K562 (cell line): ENCODE measurements around the gene PSMD9. TPM values are rescaled to one million over a fixed set of nuclear protein-coding genes. Genes with fewer than 3 reads are reported as not detected.

Source experiments
- ATF7 ChIP-seq: fragments of 450-650 bp; IDR thresholded peaks from 2 replicates; pipeline ENCODE4 v1.7.1; 2014; ENCODE audit warnings: mild to moderate bottlenecking, moderate library complexity
- CREB1 ChIP-seq, 2 experiments: sonication (generic) in 1 of 2; formaldehyde crosslinking in 1 of 2; IDR thresholded peaks; 2 replicates each; pipeline versions ENCODE4 v1.6.1 to v1.8.0; 2012 to 2022; ENCODE audit warnings: inconsistent platforms in 1 of 2, mild to moderate bottlenecking in 1 of 2, missing genetic modification reagents in 1 of 2, moderate library complexity in 1 of 2
- CTBP1 ChIP-seq: fragments of 450-650 bp; IDR thresholded peaks from 2 replicates; pipeline ENCODE4 v1.6.1; 2016; ENCODE audit warnings: borderline replicate concordance
- FOS ChIP-seq: IDR thresholded peaks from 3 replicates; pipeline ENCODE4 v1.6.1; 2011; ENCODE audit not compliant: insufficient read length; ENCODE audit errors: extremely low read depth
- FOSL1 ChIP-seq: fragments of 200-800 bp; sonication (Bioruptor generic); conservative IDR thresholded peaks from 2 replicates; pipeline ENCODE4 v1.6.1; 2016; ENCODE audit warnings: missing genetic modification characterization, missing compliant biosample characterization
- PHF20 ChIP-seq: fragments of 450-650 bp; IDR thresholded peaks from 2 replicates; pipeline ENCODE4 v1.6.1; 2018; ENCODE audit not compliant: partially characterized antibody
- PURB ChIP-seq: sonication (generic); formaldehyde crosslinking; IDR thresholded peaks from 2 replicates; pipeline ENCODE4 v1.9.0; 2021; ENCODE audit warnings: low read depth, mild to moderate bottlenecking, missing genetic modification reagents
- SIN3A ChIP-seq, 2 experiments: fragments of 150-350 bp in 1 of 2; IDR thresholded peaks; 2 replicates each; pipeline ENCODE4 v1.6.1; 2011 to 2016; ENCODE audit warnings: borderline replicate concordance in 2 of 2, low read depth in 2 of 2, low read length in 2 of 2, mild to moderate bottlenecking in 2 of 2, moderate library complexity in 2 of 2; ENCODE audit not compliant: control insufficient read depth in 1 of 2
- SIN3B ChIP-seq: fragments of 450-650 bp; IDR thresholded peaks from 2 replicates; pipeline ENCODE4 v1.6.1; 2017; ENCODE audit warnings: low read depth, mild to moderate bottlenecking, moderate library complexity
- SUPT5H ChIP-seq: fragments of 450-650 bp; IDR thresholded peaks from 2 replicates; pipeline ENCODE4 v1.6.1; 2016
- TAF1 ChIP-seq: IDR thresholded peaks from 2 replicates; pipeline ENCODE4 v1.6.1; 2011; ENCODE audit warnings: mild to moderate bottlenecking, low read length, moderate library complexity; ENCODE audit not compliant: insufficient read depth, control insufficient read depth, severe bottlenecking; ENCODE audit errors: extremely low read depth
- TRIM24 ChIP-seq, 2 experiments: fragments of 450-650 bp; IDR thresholded peaks; 2 replicates each; pipeline ENCODE4 v1.6.1; 2016
- ZKSCAN8 ChIP-seq: fragments of 200-800 bp; sonication (Bioruptor generic); IDR thresholded peaks from 2 replicates; pipeline ENCODE4 v1.6.1; 2016; ENCODE audit warnings: missing genetic modification characterization, missing compliant biosample characterization
- ZNF224 ChIP-seq: sonication (generic); formaldehyde crosslinking; IDR thresholded peaks from 2 replicates; pipeline ENCODE4 v1.8.0; 2022; ENCODE audit warnings: mild to moderate bottlenecking, missing genetic modification reagents
- ZNF239 ChIP-seq: fragments of 250-450 bp; sonication (Bioruptor Pico); IDR thresholded peaks from 2 replicates; pipeline ENCODE4 v1.4.0; 2020; ENCODE audit warnings: mild to moderate bottlenecking
- ZNF699 ChIP-seq: fragments of 250-450 bp; sonication (Bioruptor Pico); IDR thresholded peaks from 2 replicates; pipeline ENCODE4 v1.8.0; 2021; ENCODE audit warnings: mild to moderate bottlenecking, moderate library complexity; ENCODE audit not compliant: insufficient replicate concordance
- ZZZ3 ChIP-seq: fragments of 450-650 bp; IDR thresholded peaks from 2 replicates; pipeline ENCODE4 v1.6.1; 2016; ENCODE audit warnings: antibody characterized with exemption, mild to moderate bottlenecking, moderate library complexity
- polyA plus RNA-seq, 8 experiments: library from polyadenylated mRNA; depleted of rRNA in 4 of 8; stranded (reverse) in 5 of 8; unstranded in 3 of 8; fragments of >200 nt; fragmentation: Nextera tagmentation in 2 of 8; fragmentation: Illumina TruSeq in 1 of 8; extraction: Ambion mirVana in 2 of 8; extraction: Trizol in 1 of 8; gene quantifications; 2 replicates each; pipeline versions ENCODE4 v1.2.1 to v1.2.3, GENCODE V29; 2011 to 2014; ENCODE audit warnings: inconsistent platforms in 1 of 8, missing spikeins in 1 of 8
- total RNA-seq, 7 experiments: library from RNA; depleted of rRNA in 6 of 7; stranded (reverse); fragments of >200 nt in 6 of 7; fragmentation: Illumina TruSeq in 2 of 7; extraction: Trizol in 2 of 7; gene quantifications; 2 replicates each; pipeline versions ENCODE4 v1.2.1 to v1.2.3, GENCODE V29; 2011 to 2021; ENCODE audit warnings: low replicate concordance in 1 of 7
- TF ChIP-seq, protein P1 (sequence below): sonication (generic); formaldehyde crosslinking; IDR thresholded peaks from 2 replicates; pipeline ENCODE4 v1.8.1; 2023; ENCODE audit warnings: mild to moderate bottlenecking, missing genetic modification reagents, moderate library complexity
- TF ChIP-seq, protein P2 (sequence below), 2 experiments: fragments of 200-800 bp in 1 of 2; sonication (Bioruptor generic) in 1 of 2; sonication (generic) in 1 of 2; formaldehyde crosslinking in 1 of 2; IDR thresholded peaks in 1 of 2; conservative IDR thresholded peaks in 1 of 2; 2 replicates each; pipeline versions ENCODE4 v1.5.0 to v1.6.1; 2016 to 2020; ENCODE audit warnings: missing compliant biosample characterization in 1 of 2, missing genetic modification characterization in 1 of 2, missing genetic modification reagents in 1 of 2
- TF ChIP-seq, protein P3 (sequence below): fragments of 450-650 bp; IDR thresholded peaks from 2 replicates; pipeline ENCODE4 v1.6.1; 2016; ENCODE audit warnings: borderline replicate concordance
- TF ChIP-seq, protein P4 (sequence below): fragments of 250-450 bp; sonication (Bioruptor Pico); IDR thresholded peaks from 2 replicates; pipeline ENCODE4 v1.5.1; 2021; ENCODE audit warnings: mild to moderate bottlenecking

PSMD9 gene
- total and polyA plus RNA-seq, 9 of the 15 experiments (the other 6 are each of a cell fraction or from before 2014, with no cell fraction given) = 12.2 to 143 (median 61.3) TPM

DNA sequence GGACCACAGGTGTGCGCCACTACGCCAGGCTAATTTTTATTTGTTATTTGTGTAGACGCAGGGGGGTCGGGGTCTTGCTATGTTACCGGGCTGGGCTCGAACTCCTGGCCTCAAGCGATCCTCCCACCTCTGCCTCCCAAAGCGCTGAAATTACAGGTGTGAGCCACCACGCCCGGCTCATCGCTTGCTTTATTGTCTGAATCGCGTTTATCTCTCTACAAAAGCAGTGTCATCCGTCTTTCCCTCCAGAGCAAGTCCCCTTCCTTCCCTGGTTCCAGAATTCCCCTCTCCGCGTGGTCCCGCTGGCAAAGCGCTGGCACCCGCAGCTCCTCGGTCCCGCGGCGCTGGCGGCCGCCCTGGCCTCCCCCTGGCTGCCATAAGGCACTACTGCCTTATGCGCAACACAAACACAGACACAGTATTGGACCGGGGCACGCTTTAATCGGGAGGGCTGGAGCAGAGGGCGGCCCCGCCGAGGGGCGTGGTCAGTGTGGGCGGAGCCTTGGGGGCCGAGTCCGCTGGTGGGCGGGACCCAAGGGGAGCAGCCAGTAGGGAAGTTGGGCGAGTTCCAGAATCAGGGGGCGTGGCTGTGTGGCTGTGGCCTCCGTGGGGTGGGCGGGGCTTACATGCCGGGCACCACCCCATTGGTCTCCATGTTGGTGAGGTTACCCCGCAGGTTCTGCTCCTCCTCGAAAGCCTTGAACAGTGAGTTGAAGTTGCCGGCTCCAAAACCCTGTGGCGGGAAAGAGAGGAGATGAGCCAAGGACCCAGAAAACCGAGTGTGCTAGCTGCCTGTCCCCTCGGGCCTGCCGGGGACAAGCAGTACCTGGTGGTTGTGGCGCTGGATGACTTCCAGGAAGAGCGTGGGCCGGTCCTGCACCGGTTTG, 49.2 kb upstream of the PSMD9 start (continued):
- TF ChIP-seq TAF1 (peak; percentile 49), ZNF239 (CRISPR knock-in tag) (no peak), FOSL1 (tag) (no peak), SUPT5H (peak; percentile 83), ATF7 (peak; percentile 50), PHF20 (peak; percentile 31), ZZZ3 (no peak), ZNF224 (CRISPR knock-in tag) (no peak), FOS (no peak), ZKSCAN8 (CRISPR knock-in tag) (0 out of 2 replicates have a peak, but pooled peaks have one; percentile 13), SIN3A (IDR thresholded peaks at IDR 0.05; ENCODE audit: borderline replicate concordance in 2 of 2, control insufficient read depth in 1 of 2, low read depth in 2 of 2, low read length in 2 of 2) (peak; percentile 42 to 65; a peak in 1 of 4 replicates), PURB (no peak), ZNF699 (no peak), CREB1 (IDR thresholded peaks at IDR 0.05) (peak; percentile 38; the same call in 1 of the 2 replicates), CREB1 (CRISPR knock-in tag; IDR thresholded peaks at IDR 0.05) (peak; percentile 63; the same call in 1 of the 2 replicates), SIN3B (no peak), TRIM24 (IDR thresholded peaks at IDR 0.05) (no peak), CTBP1 (peak; percentile 67; the same call in 1 of the 2 replicates)
- TF ChIP-seq, protein P1, sequence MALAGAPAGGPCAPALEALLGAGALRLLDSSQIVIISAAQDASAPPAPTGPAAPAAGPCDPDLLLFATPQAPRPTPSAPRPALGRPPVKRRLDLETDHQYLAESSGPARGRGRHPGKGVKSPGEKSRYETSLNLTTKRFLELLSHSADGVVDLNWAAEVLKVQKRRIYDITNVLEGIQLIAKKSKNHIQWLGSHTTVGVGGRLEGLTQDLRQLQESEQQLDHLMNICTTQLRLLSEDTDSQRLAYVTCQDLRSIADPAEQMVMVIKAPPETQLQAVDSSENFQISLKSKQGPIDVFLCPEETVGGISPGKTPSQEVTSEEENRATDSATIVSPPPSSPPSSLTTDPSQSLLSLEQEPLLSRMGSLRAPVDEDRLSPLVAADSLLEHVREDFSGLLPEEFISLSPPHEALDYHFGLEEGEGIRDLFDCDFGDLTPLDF (CRISPR knock-in tag) = 0 out of 2 replicates have a peak, but pooled peaks have one; percentile 14
- TF ChIP-seq, protein P2, sequence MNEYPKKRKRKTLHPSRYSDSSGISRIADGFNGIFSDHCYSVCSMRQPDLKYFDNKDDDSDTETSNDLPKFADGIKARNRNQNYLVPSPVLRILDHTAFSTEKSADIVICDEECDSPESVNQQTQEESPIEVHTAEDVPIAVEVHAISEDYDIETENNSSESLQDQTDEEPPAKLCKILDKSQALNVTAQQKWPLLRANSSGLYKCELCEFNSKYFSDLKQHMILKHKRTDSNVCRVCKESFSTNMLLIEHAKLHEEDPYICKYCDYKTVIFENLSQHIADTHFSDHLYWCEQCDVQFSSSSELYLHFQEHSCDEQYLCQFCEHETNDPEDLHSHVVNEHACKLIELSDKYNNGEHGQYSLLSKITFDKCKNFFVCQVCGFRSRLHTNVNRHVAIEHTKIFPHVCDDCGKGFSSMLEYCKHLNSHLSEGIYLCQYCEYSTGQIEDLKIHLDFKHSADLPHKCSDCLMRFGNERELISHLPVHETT (CRISPR knock-in tag; conservative IDR thresholded peaks at IDR 0.05 in 1 of 2, IDR thresholded peaks at IDR 0.05 in 1 of 2) = no peak
- TF ChIP-seq, protein P3, sequence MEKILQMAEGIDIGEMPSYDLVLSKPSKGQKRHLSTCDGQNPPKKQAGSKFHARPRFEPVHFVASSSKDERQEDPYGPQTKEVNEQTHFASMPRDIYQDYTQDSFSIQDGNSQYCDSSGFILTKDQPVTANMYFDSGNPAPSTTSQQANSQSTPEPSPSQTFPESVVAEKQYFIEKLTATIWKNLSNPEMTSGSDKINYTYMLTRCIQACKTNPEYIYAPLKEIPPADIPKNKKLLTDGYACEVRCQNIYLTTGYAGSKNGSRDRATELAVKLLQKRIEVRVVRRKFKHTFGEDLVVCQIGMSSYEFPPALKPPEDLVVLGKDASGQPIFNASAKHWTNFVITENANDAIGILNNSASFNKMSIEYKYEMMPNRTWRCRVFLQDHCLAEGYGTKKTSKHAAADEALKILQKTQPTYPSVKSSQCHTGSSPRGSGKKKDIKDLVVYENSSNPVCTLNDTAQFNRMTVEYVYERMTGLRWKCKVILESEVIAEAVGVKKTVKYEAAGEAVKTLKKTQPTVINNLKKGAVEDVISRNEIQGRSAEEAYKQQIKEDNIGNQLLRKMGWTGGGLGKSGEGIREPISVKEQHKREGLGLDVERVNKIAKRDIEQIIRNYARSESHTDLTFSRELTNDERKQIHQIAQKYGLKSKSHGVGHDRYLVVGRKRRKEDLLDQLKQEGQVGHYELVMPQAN = peak; percentile 54; the same call in 1 of the 2 replicates
- TF ChIP-seq, protein P4, sequence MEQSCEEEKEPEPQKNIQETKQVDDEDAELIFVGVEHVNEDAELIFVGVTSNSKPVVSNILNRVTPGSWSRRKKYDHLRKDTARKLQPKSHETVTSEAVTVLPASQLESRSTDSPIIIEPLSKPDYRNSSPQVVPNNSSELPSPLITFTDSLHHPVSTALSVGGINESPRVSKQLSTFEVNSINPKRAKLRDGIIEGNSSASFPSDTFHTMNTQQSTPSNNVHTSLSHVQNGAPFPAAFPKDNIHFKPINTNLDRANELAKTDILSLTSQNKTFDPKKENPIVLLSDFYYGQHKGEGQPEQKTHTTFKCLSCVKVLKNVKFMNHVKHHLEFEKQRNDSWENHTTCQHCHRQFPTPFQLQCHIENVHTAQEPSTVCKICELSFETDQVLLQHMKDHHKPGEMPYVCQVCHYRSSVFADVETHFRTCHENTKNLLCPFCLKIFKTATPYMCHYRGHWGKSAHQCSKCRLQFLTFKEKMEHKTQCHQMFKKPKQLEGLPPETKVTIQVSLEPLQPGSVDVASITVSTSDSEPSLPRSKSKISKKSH (CRISPR knock-in tag) = no peak
